ENCODE results near the gene KCTD3.

DNA sequence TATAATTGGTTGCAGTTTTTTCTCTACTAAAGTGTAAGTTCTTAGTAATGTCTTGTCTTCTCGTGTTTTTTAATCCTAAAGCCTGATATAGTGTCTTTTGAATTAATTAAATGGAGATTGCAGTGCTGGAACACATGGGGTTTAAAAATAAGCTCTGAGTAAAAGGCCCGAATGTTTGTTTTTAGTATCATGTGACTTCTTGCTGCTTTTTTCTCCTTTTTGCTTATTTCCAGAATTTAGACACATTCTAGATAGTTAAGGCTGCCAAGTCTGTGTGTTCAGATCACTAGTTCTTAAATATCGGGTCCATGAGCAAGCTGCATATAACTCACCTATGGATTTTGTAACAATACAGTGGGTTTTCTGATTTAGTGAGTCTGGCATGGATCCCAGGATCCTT, 27.5 kb downstream of the KCTD3 start:
- TF ChIP-seq ZNF333 (CRISPR knock-in tag; IDR thresholded peaks at IDR 0.05; ENCODE audit: borderline replicate concordance) = no peak
- no peak for TF ChIP-seq POLR2AphosphoS5 (IDR thresholded peaks at IDR 0.05; ENCODE audit: low read depth, low read length)
- TF ChIP-seq WIZ (CRISPR knock-in tag; IDR thresholded peaks at IDR 0.05) = no peak
- TF ChIP-seq, protein P1, sequence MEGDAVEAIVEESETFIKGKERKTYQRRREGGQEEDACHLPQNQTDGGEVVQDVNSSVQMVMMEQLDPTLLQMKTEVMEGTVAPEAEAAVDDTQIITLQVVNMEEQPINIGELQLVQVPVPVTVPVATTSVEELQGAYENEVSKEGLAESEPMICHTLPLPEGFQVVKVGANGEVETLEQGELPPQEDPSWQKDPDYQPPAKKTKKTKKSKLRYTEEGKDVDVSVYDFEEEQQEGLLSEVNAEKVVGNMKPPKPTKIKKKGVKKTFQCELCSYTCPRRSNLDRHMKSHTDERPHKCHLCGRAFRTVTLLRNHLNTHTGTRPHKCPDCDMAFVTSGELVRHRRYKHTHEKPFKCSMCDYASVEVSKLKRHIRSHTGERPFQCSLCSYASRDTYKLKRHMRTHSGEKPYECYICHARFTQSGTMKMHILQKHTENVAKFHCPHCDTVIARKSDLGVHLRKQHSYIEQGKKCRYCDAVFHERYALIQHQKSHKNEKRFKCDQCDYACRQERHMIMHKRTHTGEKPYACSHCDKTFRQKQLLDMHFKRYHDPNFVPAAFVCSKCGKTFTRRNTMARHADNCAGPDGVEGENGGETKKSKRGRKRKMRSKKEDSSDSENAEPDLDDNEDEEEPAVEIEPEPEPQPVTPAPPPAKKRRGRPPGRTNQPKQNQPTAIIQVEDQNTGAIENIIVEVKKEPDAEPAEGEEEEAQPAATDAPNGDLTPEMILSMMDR (CRISPR knock-in tag; IDR thresholded peaks at IDR 0.05) = no peak
- no peak for TF ChIP-seq TBP (CRISPR knock-in tag; IDR thresholded peaks at IDR 0.05)
- TF ChIP-seq ATF7 (IDR thresholded peaks at IDR 0.05) = no peak
- no peak for TF ChIP-seq ATF7 (CRISPR knock-in tag; IDR thresholded peaks at IDR 0.05)
- no peak for TF ChIP-seq NR2F2 (IDR thresholded peaks at IDR 0.05; ENCODE audit: borderline replicate concordance, low read depth)
- TF ChIP-seq, protein P2, sequence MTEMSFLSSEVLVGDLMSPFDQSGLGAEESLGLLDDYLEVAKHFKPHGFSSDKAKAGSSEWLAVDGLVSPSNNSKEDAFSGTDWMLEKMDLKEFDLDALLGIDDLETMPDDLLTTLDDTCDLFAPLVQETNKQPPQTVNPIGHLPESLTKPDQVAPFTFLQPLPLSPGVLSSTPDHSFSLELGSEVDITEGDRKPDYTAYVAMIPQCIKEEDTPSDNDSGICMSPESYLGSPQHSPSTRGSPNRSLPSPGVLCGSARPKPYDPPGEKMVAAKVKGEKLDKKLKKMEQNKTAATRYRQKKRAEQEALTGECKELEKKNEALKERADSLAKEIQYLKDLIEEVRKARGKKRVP (CRISPR knock-in tag; IDR thresholded peaks at IDR 0.05) = no peak
- no peak for TF ChIP-seq SP1 (IDR thresholded peaks at IDR 0.05)
- no peak for TF ChIP-seq SP1 (CRISPR knock-in tag; IDR thresholded peaks at IDR 0.05)
- TF ChIP-seq RAD21 (CRISPR knock-in tag; IDR thresholded peaks at IDR 0.05) = no peak

All from HepG2 (cell line).